ENCODE results near the gene ADAMTS5.

GRCh38 chr21:26939601-26940111 is 27.2 kb downstream of the ADAMTS5 start:
- TF ChIP-seq, protein P1, sequence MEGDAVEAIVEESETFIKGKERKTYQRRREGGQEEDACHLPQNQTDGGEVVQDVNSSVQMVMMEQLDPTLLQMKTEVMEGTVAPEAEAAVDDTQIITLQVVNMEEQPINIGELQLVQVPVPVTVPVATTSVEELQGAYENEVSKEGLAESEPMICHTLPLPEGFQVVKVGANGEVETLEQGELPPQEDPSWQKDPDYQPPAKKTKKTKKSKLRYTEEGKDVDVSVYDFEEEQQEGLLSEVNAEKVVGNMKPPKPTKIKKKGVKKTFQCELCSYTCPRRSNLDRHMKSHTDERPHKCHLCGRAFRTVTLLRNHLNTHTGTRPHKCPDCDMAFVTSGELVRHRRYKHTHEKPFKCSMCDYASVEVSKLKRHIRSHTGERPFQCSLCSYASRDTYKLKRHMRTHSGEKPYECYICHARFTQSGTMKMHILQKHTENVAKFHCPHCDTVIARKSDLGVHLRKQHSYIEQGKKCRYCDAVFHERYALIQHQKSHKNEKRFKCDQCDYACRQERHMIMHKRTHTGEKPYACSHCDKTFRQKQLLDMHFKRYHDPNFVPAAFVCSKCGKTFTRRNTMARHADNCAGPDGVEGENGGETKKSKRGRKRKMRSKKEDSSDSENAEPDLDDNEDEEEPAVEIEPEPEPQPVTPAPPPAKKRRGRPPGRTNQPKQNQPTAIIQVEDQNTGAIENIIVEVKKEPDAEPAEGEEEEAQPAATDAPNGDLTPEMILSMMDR (IDR thresholded peaks at IDR 0.05): no peak
- TF ChIP-seq EP300 (IDR thresholded peaks at IDR 0.05) (no peak), POLR2A (IDR thresholded peaks at IDR 0.05) (no peak)

All from tibial nerve (tissue), 4 donors.